Posterior vena cava (tissue), 2 donors: ENCODE results near the gene RASIP1. TPM values are rescaled to one million over a fixed set of nuclear protein-coding genes. Genes with fewer than 3 reads are reported as not detected.

ENCODE experiments used
- total RNA-seq, 2 donors: library from RNA; stranded (reverse); fragmentation: NEBNext Ultra II Directional; extraction: Animal tissue kit (Norgen Biotek cat#: 25700); gene quantifications; one replicate each; pipeline ENCODE4 v1.2.1, GENCODE V29; 2021
- donor health status: DM: yes; HTN: yes; CAD: no.
- donor health status: DM: yes; HTN: yes; CAD: no.

The RASIP1 gene
- total RNA-seq, 2 donors from 2014 or later, result 13.8 to 19.2 TPM

Other genes with a start within 250 kb of the RASIP1 start
- gene LMTK3, start 228.8 kb downstream of the RASIP1 start, total RNA-seq, result under 1 TPM; 0.19 to 0.57 TPM
- gene SULT2B1, start 188.4 kb downstream of the RASIP1 start, total RNA-seq, result under 1 TPM in 1 of 2 donors, not detected in 1; 0.60 TPM
- gene SPACA4, start 133.9 kb downstream of the RASIP1 start, total RNA-seq, result not detected
- gene FAM83E, start 125.5 kb downstream of the RASIP1 start, total RNA-seq, result not detected
- 100 to 1,000 TPM; 746 to 777 TPM for gene RPL18, start 121.4 kb downstream of the RASIP1 start, total RNA-seq
- gene SPHK2, start 121.1 kb downstream of the RASIP1 start, total RNA-seq, result 10 to 100 TPM in 1 of 2 donors, 1 to 10 TPM in 1; 8.5 to 12.1 TPM
- gene DBP, start 103.2 kb downstream of the RASIP1 start, total RNA-seq, result 1 to 10 TPM; 1.8 to 3.6 TPM
- gene CA11, start 94.4 kb downstream of the RASIP1 start, total RNA-seq, result 1 to 10 TPM; 4.8 to 5.7 TPM
- gene NTN5, start 67.6 kb downstream of the RASIP1 start, total RNA-seq, result under 1 TPM; 0.28 to 0.38 TPM
- not detected for gene FUT2, start 44.6 kb downstream of the RASIP1 start, total RNA-seq
- gene MAMSTR, start 20.9 kb downstream of the RASIP1 start, total RNA-seq, result 1 to 10 TPM in 1 of 2 donors, under 1 TPM in 1; 0.90 to 1.1 TPM
- gene IZUMO1, start 6.3 kb upstream of the RASIP1 start, total RNA-seq, result under 1 TPM; 0.52 to 0.56 TPM
- 1 to 10 TPM; 1.5 to 2.1 TPM for gene FUT1, start 12.0 kb upstream of the RASIP1 start, total RNA-seq
- gene FGF21, start 14.9 kb upstream of the RASIP1 start, total RNA-seq, result not detected
- 10 to 100 TPM; 21.7 to 24.9 TPM for gene BCAT2, start 70.4 kb upstream of the RASIP1 start, total RNA-seq
- 1 to 10 TPM; 5.6 to 6.6 TPM for gene HSD17B14, start 95.9 kb upstream of the RASIP1 start, total RNA-seq
- gene PLEKHA4, start 128.0 kb upstream of the RASIP1 start, total RNA-seq, result 10 to 100 TPM; 91.0 to 91.2 TPM
- gene PPP1R15A, start 131.8 kb upstream of the RASIP1 start, total RNA-seq, result 100 to 1,000 TPM in 1 of 2 donors, 10 to 100 TPM in 1; 72.8 to 172 TPM
- gene TULP2, start 158.1 kb upstream of the RASIP1 start, total RNA-seq, result 1 to 10 TPM in 1 of 2 donors, under 1 TPM in 1; 0.86 to 1.9 TPM
- 100 to 1,000 TPM; 219 to 282 TPM for gene NUCB1, start 159.7 kb upstream of the RASIP1 start, total RNA-seq
- gene DHDH, start 193.1 kb upstream of the RASIP1 start, total RNA-seq, result not detected
- 10 to 100 TPM; 44.6 to 53.4 TPM for gene BAX, start 214.3 kb upstream of the RASIP1 start, total RNA-seq
- 1,000 to 10,000 TPM; 2,854 to 3,275 TPM for gene FTL, start 224.7 kb upstream of the RASIP1 start, total RNA-seq